HG03469 (cell line): Measurements from ENCODE around the gene PPTC7.
"Not testable (repeated sequence)": the region's sequence is repeated elsewhere in the genome, so short reads cannot be mapped to it uniquely, and the experiment has no call there.

Experiments used
- ATAC-seq: cut with Tn5 transposase; IDR thresholded peaks from one replicate; pipeline ENCODE4 v1.9.1; 2021; ENCODE audit warnings: mild to moderate bottlenecking, moderate library complexity, moderate number of reproducible peaks; ENCODE audit not compliant: unreplicated experiment

PPTC7 gene

DNA sequence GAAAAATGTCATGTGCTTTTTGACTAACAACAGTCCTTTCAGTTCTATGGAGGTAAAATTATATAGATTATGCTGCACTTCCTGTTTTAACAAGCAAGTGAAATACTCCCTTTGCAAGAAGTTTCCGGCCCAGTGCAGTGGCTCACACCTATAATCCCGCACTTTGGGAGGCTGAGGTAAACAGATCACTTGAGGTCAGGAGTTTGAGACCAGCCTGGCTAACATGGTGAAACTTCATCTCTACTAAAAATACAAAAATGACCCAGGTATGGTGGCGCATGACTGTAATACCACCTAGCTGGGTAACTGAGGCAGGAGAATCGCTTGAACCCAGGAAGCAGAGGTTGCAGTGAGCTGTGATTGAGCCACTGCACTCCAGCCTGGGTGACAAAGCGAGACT lies 20.7 kb downstream of the PPTC7 start:
- ATAC-seq: not testable (repeated sequence)

DNA sequence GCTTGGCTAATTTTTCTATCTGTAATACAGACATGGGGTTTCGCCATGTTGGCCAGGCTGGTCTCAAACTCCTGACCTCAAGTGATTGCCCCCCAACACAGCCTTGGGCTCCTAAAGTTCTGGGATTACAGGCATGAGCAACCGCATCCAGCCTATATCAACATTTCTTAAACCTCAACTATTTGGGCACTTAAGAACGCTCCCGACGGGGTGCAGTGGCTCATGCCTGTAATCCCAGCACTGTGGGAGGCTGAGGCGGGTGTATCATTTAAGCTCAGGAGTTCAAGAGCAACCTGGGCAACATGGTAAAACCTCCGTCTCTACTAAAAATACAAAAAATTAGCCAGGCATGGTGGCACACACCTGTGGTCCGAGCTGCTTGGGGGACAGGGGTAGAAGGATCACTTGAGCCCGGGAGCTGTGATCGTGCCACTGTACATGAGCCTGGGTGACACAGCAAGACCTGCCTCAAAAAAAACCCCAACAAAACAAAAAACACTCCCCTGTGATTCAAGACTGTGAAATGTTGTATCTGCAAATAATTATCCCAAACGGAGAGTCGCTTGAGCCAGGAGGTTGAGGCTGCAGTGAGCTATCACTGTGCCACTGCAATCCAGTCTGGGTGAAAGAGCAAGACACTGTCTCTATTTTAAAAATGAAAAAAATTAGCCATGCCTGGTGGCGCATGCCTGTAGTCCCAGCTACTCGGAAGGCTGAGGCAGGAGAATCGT lies 21.5 kb downstream of the PPTC7 start:
- no peak for ATAC-seq

GRCh38 chr12:110560946-110561345 lies 22.2 kb downstream of the PPTC7 start:
- no peak for ATAC-seq

GRCh38 chr12:110560048-110560447 lies 23.1 kb downstream of the PPTC7 start:
- no peak for ATAC-seq

DNA sequence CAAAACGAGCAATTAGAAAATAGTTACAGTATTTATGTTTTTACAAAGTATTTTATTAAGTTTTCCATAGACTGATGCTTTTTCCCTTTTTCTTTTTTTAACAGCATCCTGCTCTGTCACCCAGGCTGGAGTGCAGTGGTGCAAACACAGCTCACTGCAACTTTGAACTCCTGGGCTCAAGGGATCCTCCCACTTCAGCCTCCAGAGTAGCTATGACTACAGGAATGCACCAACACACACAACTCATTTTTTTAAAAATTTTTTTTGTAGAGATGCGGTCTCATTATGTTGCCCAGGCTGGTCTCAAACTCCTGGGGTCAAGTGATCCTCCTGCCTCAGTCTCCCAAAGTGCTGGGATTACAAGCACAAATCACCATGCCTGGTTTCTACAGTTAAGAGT lies 24.2 kb downstream of the PPTC7 start:
- not testable (repeated sequence) for ATAC-seq

DNA sequence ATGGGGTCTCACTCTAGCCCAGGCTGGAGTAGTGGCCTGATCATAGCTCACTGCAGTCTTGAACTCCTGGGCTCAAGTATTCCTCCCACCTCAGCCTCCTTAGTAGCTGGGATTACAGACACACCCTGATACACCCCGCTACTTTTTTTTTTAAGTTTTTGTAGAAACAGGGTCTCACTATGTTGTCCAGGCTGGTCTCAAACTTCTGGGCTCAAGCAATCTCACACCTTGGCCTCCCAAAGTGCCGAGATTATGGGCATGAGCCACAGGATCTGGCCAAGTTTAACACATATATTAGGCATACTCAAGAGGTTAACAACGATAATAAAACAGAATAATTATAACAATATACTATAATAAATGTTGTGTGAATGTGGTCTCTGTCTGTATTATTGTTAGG lies 25.8 kb downstream of the PPTC7 start:
- no peak for ATAC-seq

- no peak for ATAC-seq
These were observed 26.4 kb downstream of the PPTC7 start for GRCh38 chr12:110556705-110557104.

- no peak for ATAC-seq
These were observed 27.3 kb downstream of the PPTC7 start for GRCh38 chr12:110555577-110556406.

DNA sequence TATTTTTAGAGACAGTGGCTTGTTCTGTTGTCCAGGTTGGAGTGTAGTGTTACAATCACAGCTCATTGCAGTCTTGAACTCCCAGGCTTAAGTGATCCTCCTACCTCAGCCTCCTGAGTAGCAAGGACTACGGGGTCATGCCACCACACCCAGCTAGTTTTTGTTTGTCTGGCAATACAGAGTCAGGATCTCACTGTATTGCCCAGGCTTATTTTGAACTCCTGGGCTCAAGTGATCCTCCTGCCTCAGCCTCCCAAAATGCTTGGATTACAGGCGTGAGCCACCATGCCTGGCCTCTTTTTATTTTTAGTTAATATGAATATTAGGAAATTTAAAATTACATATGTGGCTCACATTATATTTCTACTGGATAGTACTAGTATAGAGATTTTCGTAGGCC lies 28.9 kb downstream of the PPTC7 start:
- no peak for ATAC-seq

DNA sequence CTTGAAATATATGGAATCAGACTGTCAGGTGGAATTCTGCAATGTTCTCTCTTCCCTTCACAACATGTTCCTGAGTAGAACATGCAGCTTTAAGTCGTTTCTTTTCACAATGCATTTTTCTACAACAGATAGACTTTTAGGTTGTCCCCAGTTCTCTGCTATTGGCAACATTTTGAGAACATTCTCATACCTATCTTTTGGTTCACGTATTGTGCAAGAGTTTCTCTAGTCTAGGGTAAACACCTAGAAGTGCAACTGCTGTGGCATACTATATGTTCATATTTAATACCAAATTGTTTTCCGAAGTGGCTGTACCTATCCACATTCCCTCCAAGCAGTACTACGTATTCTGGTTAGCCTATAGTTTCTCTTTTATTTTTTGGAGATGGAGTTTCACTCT lies 32.1 kb downstream of the PPTC7 start:
- no peak for ATAC-seq

DNA sequence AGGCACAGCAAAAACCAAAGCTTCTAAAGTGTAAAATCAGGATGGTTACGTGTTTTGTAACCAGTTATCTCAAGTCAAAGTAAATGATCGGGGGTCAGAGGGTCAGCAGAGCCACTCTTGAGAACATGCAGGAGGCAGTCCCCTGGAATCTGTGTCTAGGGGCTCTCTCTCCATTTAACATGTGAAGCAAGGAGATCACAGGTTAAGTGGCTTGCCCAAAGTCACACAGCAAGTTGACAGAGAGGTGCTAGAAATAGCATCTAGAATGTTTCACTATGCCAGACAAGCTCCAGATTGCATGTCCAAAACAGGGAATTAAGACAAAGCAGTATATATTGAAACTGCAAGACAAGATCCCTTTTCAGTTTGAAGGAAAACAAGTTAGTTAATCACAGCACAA lies 33.4 kb downstream of the PPTC7 start:
- ATAC-seq: no peak

DNA sequence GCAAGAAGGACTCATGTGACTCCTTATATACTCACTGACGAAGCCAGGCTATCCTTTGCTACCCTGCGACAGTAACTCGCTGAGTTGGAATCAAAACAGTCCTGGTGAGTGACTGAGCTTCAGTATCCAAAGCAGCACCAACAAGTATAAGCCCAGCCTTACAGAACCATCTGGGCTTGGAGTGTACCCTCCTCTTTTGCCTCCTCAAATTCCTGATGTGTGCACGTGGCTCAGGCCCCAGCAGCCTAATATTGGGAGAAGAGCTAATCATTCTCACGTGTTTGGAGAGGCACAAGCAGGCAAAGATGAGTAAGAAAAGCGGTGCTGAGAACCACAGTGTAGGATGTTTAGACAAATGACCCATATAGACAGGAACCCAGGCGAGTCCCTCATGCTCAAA lies 34.4 kb downstream of the PPTC7 start:
- ATAC-seq: no peak

- no peak for ATAC-seq
These were observed 36.0 kb downstream of the PPTC7 start for GRCh38 chr12:110547090-110547489.

DNA sequence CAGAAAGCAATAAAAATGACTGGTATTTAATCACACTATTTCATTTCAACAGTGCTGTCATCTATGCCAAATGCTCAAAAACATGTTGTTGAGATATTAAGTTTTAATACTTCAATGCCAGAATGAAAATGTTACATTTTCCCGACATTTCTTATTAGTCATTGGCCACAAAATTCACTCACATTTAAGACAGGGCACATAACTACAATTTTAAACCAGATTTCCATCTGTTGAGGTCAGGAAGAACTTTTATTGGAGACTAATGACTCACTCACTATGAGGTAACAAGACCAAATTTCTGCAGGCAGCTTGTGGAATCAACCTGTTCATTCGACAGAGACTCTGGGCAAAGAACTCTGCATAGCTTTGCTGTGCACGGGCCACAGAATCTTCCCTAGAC lies 36.8 kb downstream of the PPTC7 start:
- no peak for ATAC-seq

DNA sequence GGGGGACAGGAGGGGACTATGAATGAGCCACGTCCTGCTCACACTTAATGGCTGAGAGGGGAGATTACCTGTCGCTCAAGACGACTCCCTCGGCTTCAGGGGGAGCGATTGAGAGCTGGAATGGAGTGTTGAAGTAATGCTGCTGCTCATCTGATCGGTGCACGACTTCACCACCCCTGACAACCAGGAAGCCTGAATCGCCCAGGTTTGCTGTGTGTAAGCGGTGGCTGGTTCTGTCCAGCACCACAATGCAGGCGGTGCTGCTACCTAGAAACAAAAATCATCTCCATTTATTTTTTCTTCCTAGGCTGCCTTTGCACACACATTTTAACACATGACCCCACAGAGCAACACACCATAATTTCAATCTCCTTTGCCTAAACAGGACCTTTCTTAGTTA lies 37.3 kb downstream of the PPTC7 start:
- no peak for ATAC-seq

DNA sequence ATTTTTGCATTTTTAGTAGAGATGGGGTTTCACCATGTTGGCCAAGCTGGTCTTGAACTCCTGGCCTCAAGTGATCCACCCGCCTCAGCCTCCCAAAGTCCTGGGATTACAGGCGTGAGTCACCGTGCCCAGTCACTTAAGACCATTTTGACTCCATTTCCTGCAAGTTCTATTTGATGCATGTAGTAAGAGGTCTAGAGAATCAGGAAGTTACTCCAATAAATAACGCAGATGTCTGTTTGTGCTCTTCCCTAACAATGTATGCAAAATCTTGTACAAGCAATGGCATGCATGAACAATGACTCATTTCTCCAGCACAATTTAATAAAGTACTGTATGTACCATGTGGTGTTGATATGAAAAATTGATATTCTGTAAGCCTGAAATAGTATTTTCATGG lies 37.9 kb downstream of the PPTC7 start:
- not testable (repeated sequence) for ATAC-seq

- no peak for ATAC-seq
These were observed 39.2 kb downstream of the PPTC7 start for GRCh38 chr12:110543965-110544364.

- no peak for ATAC-seq
These were observed 39.7 kb downstream of the PPTC7 start for GRCh38 chr12:110543252-110543959.

DNA sequence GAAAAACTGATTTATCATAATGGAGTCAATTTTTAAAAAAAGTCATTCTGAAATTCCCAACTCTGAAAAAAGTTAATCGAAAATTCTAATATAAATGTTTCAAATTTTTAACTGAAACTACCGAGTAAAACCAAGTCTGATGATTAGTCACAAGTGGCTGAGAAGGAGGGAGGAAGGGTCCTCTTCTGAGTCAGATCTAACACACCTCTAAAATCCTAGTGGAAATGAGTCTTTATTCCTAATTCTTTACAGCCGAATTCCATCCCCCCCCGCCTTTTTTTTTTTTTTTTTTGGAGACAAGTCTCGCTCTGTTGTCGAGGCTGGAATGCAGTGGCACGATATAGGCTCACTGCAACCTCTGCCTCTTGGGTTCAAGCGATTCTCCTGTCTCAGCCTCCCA lies 43.1 kb downstream of the PPTC7 start:
- ATAC-seq: no peak

- ATAC-seq: no peak
These were observed 44.1 kb downstream of the PPTC7 start for GRCh38 chr12:110538869-110539622.
